Esophagus muscularis mucosa (tissue), 4 donors: ENCODE measurements around the gene ARHGDIA. TPM values are rescaled to one million over a fixed set of nuclear protein-coding genes. Genes with fewer than 3 reads are reported as not detected.
A peak's percentile ranks its signal among the peaks of the same experiment; 100 is the strongest.
"Not testable (repeated sequence)": the region's sequence is repeated elsewhere in the genome, so short reads cannot be mapped to it uniquely, and the experiment has no call there.

ENCODE experiments used
- DNase-seq: peaks from one replicate; pipeline ENCODE4 v3.0.0-alpha.2; 2017; ENCODE audit errors: extremely low spot score
- H3K27ac ChIP-seq, 4 donors: fragments of 200-600 bp; sonication (generic); replicated peaks in 1 of 4; 1 replicate in 3 of 4; 2 replicates in 1 of 4; pipeline ENCODE4 v1.5.1; 2016 to 2019; ENCODE audit warnings: mild to moderate bottlenecking in 1 of 4
- H3K27me3 ChIP-seq, 4 donors: fragments of 200-600 bp; sonication (generic); one replicate each; pipeline versions ENCODE4 v1.5.1 to v1.6.0; 2016 to 2019
- H3K36me3 ChIP-seq, 4 donors: fragments of 200-600 bp; sonication (generic); one replicate each; pipeline ENCODE4 v1.5.1; 2016 to 2019
- H3K4me1 ChIP-seq, 4 donors: fragments of 200-600 bp; sonication (generic); one replicate each; pipeline ENCODE4 v1.5.1; 2016 to 2019
- H3K4me3 ChIP-seq, 4 donors: fragments of 200-600 bp; sonication (generic); 1 replicate in 2 of 4; 2 replicates in 2 of 4; pipeline ENCODE4 v1.5.1; 2016 to 2019; ENCODE audit warnings: mild to moderate bottlenecking in 4 of 4, moderate library complexity in 1 of 4
- H3K9me3 ChIP-seq, 4 donors: fragments of 200-600 bp; sonication (generic); 1 replicate in 3 of 4; 2 replicates in 1 of 4; pipeline ENCODE4 v1.5.1; 2016 to 2019
- CTCF ChIP-seq, 3 experiments: fragments of 200-600 bp in 2 of 3; fragments of 450-650 bp in 1 of 3; sonication (generic) in 2 of 3; IDR thresholded peaks; one replicate each; pipeline ENCODE4 v1.5.1; 2017 to 2019; ENCODE audit warnings: antibody characterized with exemption in 3 of 3, mild to moderate bottlenecking in 2 of 3, moderate library complexity in 1 of 3
- EP300 ChIP-seq: sonication (generic); formaldehyde crosslinking; IDR thresholded peaks from one replicate; pipeline ENCODE4 v1.6.1; 2017; ENCODE audit warnings: antibody characterized with exemption
- POLR2A ChIP-seq: fragments of 450-650 bp; IDR thresholded peaks from one replicate; pipeline ENCODE4 v1.6.1; 2017; ENCODE audit warnings: antibody characterized with exemption, moderate library complexity, mild to moderate bottlenecking, low read depth
- POLR2AphosphoS5 ChIP-seq, 2 donors: sonication (generic); formaldehyde crosslinking; IDR thresholded peaks; one replicate each; pipeline ENCODE4 v1.6.1; 2017; ENCODE audit warnings: antibody characterized with exemption in 2 of 2
- WGBS: methylation state at CpG from one replicate; pipeline ENCODE4 v1.1.5; 2018; 5-methylcytosine and 5-hydroxymethylcytosine counted together
- intact Hi-C: fragments of 100-400 bp; cut with DNase I; formaldehyde crosslinking; loops from one replicate; pipeline ENCODE4 v1.15.1; 2023
- total RNA-seq, 4 donors: library from RNA; depleted of rRNA; stranded (reverse); fragments of >200 nt; gene quantifications; one replicate each; pipeline versions ENCODE4 v1.1.0 to v1.2.1, GENCODE V29; 2016

The ARHGDIA gene
- total RNA-seq, 4 donors from 2014 or later, result 115 to 229 (median 202) TPM

DNA sequence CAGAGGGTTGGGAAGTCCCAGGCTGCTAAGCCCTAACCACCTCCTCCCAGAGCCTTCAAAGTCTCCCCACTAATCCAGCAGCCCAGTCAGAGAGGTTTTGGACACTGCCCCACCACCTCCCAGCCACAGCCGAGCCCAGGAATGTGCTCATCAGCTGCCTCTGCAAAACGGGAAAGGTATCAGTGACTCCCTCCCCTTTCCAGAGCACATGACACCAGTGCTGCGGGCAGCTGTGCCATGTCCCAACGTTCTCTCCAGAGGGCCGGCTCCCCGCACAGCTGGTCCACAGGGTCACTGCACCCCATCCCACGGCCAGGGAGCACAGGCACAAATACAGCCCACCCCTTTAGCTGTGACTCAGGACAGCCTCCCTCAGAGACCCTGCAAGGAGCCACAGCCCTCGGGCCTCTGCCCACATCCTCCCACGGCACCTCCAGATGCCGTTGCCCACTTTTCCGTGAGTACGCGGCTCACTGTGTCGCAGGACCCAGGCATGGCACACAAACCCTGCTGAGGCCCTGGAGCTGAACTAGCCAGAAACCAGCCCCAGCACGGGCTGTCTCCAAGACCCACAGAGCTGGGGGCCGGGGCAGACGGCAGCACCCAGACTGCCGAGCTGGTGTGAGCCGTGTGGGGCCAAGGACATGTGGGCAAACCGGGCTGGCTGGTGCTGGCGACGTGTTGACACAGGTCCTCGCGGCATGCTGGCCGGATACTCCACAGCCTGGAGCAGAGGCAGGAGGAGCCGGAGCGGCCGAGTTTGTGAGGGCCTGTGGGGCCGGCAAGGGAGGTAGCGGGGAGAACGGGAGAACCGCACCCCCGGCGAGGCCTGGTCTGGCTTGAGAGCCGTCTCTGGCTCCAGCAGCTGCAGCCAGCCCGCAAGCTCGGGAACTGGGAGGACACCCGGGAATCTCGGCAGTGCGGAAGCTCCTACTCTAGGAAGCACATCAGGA lies 30.0 kb downstream of the ARHGDIA start:
- no peaks in the 10 kb centered on the region for H3K9me3 ChIP-seq
- WGBS, result 81% methylated on average over 24 of the region's 40 CpGs
- no peaks in the 10 kb centered on the region for H3K27me3 ChIP-seq
- no peak overlapping the region for H3K4me3 ChIP-seq
- no peak for DNase-seq
- H3K27ac ChIP-seq, result no peak overlapping the region
- intact Hi-C loops, result no loop called here
- TF ChIP-seq POLR2A (peak; percentile 25), POLR2AphosphoS5 (IDR thresholded peaks at IDR 0.05) (no peak)
- peaks cover 33 to 43% (median 39%) of the 10 kb centered on the region in 4 donors for H3K36me3 ChIP-seq
- peaks cover 0 to 7% (median 2%) of the 10 kb centered on the region in 4 donors for H3K4me1 ChIP-seq

DNA sequence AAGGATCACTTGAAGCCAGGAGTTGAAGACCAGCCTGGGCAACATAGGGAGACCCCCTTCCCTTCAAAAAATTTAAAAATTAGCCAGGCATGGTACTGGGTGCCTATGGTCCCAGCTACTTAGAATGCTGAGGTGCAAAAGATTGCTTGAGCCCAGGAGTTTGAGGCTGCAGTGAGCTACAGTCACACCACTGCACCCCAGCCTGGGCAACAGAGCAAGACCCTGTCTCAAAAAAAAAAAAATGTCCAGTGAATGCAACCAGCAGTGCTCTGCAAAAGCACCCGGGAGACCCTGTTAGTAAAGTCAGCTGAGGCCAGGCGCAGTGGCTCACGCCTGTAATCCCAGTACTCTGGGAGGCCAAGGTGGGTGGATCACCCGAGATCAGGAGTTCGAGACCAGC lies 31.1 kb downstream of the ARHGDIA start:
- intact Hi-C loops, H3K27me3 ChIP-seq, H3K4me3 ChIP-seq, H3K4me1 ChIP-seq, H3K9me3 ChIP-seq, H3K27ac ChIP-seq, DNase-seq: not testable (repeated sequence)
- H3K36me3 ChIP-seq, result peaks cover 23 to 32% (median 29%) of the 10 kb centered on the region in 4 donors
- WGBS, result 89% methylated on average over 5 of the region's 5 CpGs

GRCh38 chr17:81839301-81839700 lies 31.8 kb downstream of the ARHGDIA start:
- Histone ChIP-seq H3K27me3 (no peaks in the 10 kb centered on the region), H3K4me3 (no peak overlapping the region), H3K9me3 (no peaks in the 10 kb centered on the region), H3K27ac (no peak overlapping the region), H3K4me1 (peaks cover 1 to 9% (median 7%) of the 10 kb centered on the region in 4 donors), H3K36me3 (peaks cover 15 to 25% (median 21%) of the 10 kb centered on the region in 4 donors)
- DNase-seq, result no peak
- intact Hi-C loops, result no loop called here
- WGBS, result 77% methylated on average over 15 of the region's 15 CpGs
- no peak for TF ChIP-seq POLR2A
- no peak for TF ChIP-seq POLR2AphosphoS5 (IDR thresholded peaks at IDR 0.05)
- no peak for TF ChIP-seq CTCF (IDR thresholded peaks at IDR 0.05)
- no peak for TF ChIP-seq EP300

DNA sequence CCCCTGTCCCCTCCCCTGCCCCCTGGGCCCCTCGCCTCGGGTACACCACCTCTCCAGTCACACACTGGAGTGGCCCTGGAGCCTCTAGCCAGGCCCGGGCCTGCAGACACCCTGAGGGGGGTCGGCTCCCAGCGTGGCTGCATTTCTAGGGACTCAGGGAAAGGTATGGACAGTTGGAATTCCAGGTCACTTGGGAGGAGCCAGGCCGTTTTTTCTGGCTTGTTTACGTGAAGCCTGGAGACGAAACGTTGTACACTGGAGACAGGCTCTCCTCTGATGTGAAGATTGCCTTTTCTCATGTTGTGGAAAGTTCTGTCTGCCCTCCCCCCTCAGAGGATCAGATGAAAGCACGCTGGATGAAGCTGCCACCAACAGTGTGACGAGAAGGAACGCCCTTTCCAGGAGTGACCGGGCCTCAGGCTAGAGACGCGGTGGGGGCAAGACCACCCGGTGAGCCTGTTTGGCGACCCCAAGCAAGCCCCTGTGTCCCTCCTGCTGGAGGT lies 32.3 kb downstream of the ARHGDIA start:
- WGBS, result 33% methylated on average over 17 of the region's 17 CpGs
- Histone ChIP-seq H3K27me3 (no peaks in the 10 kb centered on the region), H3K27ac (no peak overlapping the region), H3K9me3 (no peaks in the 10 kb centered on the region), H3K36me3 (peaks cover 10 to 20% (median 16%) of the 10 kb centered on the region in 4 donors), H3K4me3 (no peak overlapping the region), H3K4me1 (peaks cover 6 to 14% (median 12%) of the 10 kb centered on the region in 4 donors)
- DNase-seq, result no peak
- TF ChIP-seq CTCF (IDR thresholded peaks at IDR 0.05), result no peak
- no peak for TF ChIP-seq POLR2A
- no peak for TF ChIP-seq EP300
- no peak for TF ChIP-seq POLR2AphosphoS5 (IDR thresholded peaks at IDR 0.05)
- intact Hi-C loops, result no loop called here

DNA sequence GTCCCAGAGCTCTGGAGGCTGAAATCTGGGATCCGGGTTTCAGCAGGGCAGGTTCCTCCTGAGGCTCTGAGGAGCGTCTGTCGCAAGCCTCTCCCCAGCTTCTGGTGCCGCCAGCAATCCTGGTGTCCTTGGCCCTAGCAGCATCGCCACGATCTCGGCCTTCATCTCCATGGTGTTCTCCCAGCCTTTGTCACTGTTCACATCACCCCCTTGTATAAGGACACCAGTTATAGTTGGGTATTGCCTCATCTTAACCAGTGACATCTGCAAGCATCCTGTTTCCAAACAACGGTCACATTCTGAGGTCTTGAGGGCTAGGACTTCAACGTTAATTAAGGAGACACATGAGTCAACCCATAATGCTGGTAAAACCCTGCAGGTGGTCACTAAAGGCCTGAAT lies 33.5 kb downstream of the ARHGDIA start:
- no peaks in the 10 kb centered on the region for H3K9me3 ChIP-seq
- 76% methylated on average over 9 of the region's 9 CpGs for WGBS
- TF ChIP-seq POLR2A (no peak), CTCF (IDR thresholded peaks at IDR 0.05) (no peak), POLR2AphosphoS5 (IDR thresholded peaks at IDR 0.05) (no peak), EP300 (no peak)
- DNase-seq, result no peak
- H3K4me3 ChIP-seq, result no peak overlapping the region
- intact Hi-C loops, result no loop called here
- peaks cover 11 to 17% (median 16%) of the 10 kb centered on the region in 4 donors for H3K4me1 ChIP-seq
- H3K36me3 ChIP-seq, result peaks cover 0 to 8% (median 5%) of the 10 kb centered on the region in 4 donors
- H3K27ac ChIP-seq, result no peak overlapping the region
- no peaks in the 10 kb centered on the region for H3K27me3 ChIP-seq
